Loucy (cell line): ENCODE results near the gene GCNT2.
"Not testable (repeated sequence)": the region's sequence is repeated elsewhere in the genome, so short reads cannot be mapped to it uniquely, and the experiment has no call there.

Source experiments
- H2AFZ ChIP-seq: fragments of 200-600 bp; sonication (generic); 2 replicates; pipeline ENCODE4 v1.6.0; 2016; ENCODE audit warnings: antibody characterized with exemption, mild to moderate bottlenecking, low read length, moderate library complexity
- H3F3A ChIP-seq: fragments of 200-600 bp; 2 replicates; pipeline ENCODE4 v1.6.0; 2016; ENCODE audit warnings: antibody characterized with exemption, low read depth, mild to moderate bottlenecking
- H3K27me3 ChIP-seq: fragments of 200-600 bp; sonication (generic); 2 replicates; pipeline ENCODE4 v1.6.1; 2014; ENCODE audit warnings: low read length, mild to moderate bottlenecking; ENCODE audit not compliant: insufficient read depth, poor library complexity, severe bottlenecking
- H3K36me3 ChIP-seq: fragments of 200-600 bp; sonication (generic); 2 replicates; pipeline ENCODE4 v1.6.1; 2016; ENCODE audit warnings: low read length; ENCODE audit not compliant: insufficient read depth
- H3K4me1 ChIP-seq: fragments of 200-600 bp; sonication (generic); 2 replicates; pipeline ENCODE4 v1.5.1; 2014; ENCODE audit warnings: low read length, mild to moderate bottlenecking; ENCODE audit not compliant: insufficient read depth, poor library complexity, severe bottlenecking
- H3K4me2 ChIP-seq: fragments of 200-600 bp; sonication (generic); 2 replicates; pipeline ENCODE4 v1.6.0; 2014; ENCODE audit warnings: antibody characterized with exemption, low read length, low read depth, mild to moderate bottlenecking; ENCODE audit not compliant: poor library complexity, severe bottlenecking
- H3K4me3 ChIP-seq: fragments of 200-600 bp; sonication (generic); 2 replicates; pipeline ENCODE4 v1.5.1; 2014; ENCODE audit warnings: low read length, mild to moderate bottlenecking, mixed read lengths; ENCODE audit not compliant: poor library complexity, severe bottlenecking
- H3K79me2 ChIP-seq: fragments of 200-600 bp; sonication (generic); 2 replicates; pipeline ENCODE4 v1.6.1; 2014; ENCODE audit warnings: low read length; ENCODE audit not compliant: insufficient read depth
- H3K9ac ChIP-seq: fragments of 200-600 bp; sonication (generic); 2 replicates; pipeline ENCODE4 v1.6.0; 2014; ENCODE audit warnings: mild to moderate bottlenecking, low read depth, low read length, moderate library complexity; ENCODE audit not compliant: poor library complexity, severe bottlenecking
- H3K9me2 ChIP-seq: fragments of 200-600 bp; sonication (generic); replicated peaks from 2 replicates; pipeline ENCODE4 v1.6.1; 2016; ENCODE audit warnings: low read depth, low read length, mixed read lengths
- H3K9me3 ChIP-seq: fragments of 200-600 bp; sonication (generic); 2 replicates; pipeline ENCODE4 v1.6.1; 2014; ENCODE audit warnings: mild to moderate bottlenecking, antibody characterized with exemption, low read length, low read depth; ENCODE audit not compliant: insufficient read depth
- H4K20me1 ChIP-seq: fragments of 200-600 bp; sonication (generic); 2 replicates; pipeline ENCODE4 v1.6.0; 2014; ENCODE audit warnings: antibody characterized with exemption, low read length, mild to moderate bottlenecking; ENCODE audit not compliant: insufficient read depth, poor library complexity, severe bottlenecking
- CTCF ChIP-seq: fragments of 200-600 bp; sonication (generic); conservative IDR thresholded peaks from 2 replicates; pipeline ENCODE4 v1.5.1; 2014; ENCODE audit warnings: mild to moderate bottlenecking, antibody characterized with exemption, low read length
- EZH2phosphoT487 ChIP-seq: fragments of 200-600 bp; IDR thresholded peaks from 2 replicates; pipeline ENCODE4 v1.6.1; 2018; ENCODE audit warnings: antibody characterized with exemption, mild to moderate bottlenecking, moderate library complexity, borderline replicate concordance

Gene GCNT2

GRCh38 chr6:10487668-10488327, 33.4 kb upstream of the GCNT2 start:
- Histone ChIP-seq H3K9me3 (no peaks in the 10 kb centered on the region), H3K79me2 (no peaks in the 10 kb centered on the region), H3K36me3 (no peaks in the 10 kb centered on the region), H3K4me2 (no peak overlapping the region), H2AFZ (no peak overlapping the region), H3F3A (no peaks in the 10 kb centered on the region), H3K9ac (no peak overlapping the region), H3K27me3 (no peaks in the 10 kb centered on the region), H3K9me2 (no peaks in the 10 kb centered on the region), H3K4me1 (no peaks in the 10 kb centered on the region), H4K20me1 (no peaks in the 10 kb centered on the region), H3K4me3 (no peak overlapping the region)
- TF ChIP-seq EZH2phosphoT487 (no peak), CTCF (no peak)

GRCh38 chr6:10491463-10491862, 29.7 kb upstream of the GCNT2 start:
- no peaks in the 10 kb centered on the region for H3K9me3 ChIP-seq

GRCh38 chr6:10491905-10492304, 29.2 kb upstream of the GCNT2 start:
- not testable (repeated sequence) for H2AFZ ChIP-seq, H3K36me3 ChIP-seq, H3K4me2 ChIP-seq, H3K4me3 ChIP-seq, H3K9ac ChIP-seq, H3K27me3 ChIP-seq, H3K9me3 ChIP-seq, H3F3A ChIP-seq, H4K20me1 ChIP-seq, H3K4me1 ChIP-seq, H3K79me2 ChIP-seq, H3K9me2 ChIP-seq

More at GRCh38 chr6:10491463-10491862, 29.7 kb upstream of the GCNT2 start:
- H3K4me1 ChIP-seq: no peaks in the 10 kb centered on the region
- H2AFZ ChIP-seq: no peak overlapping the region
- TF ChIP-seq EZH2phosphoT487 (no peak), CTCF (no peak)
- H3F3A ChIP-seq: no peaks in the 10 kb centered on the region
- no peak overlapping the region for H3K4me2 ChIP-seq
- no peaks in the 10 kb centered on the region for H3K36me3 ChIP-seq
- no peaks in the 10 kb centered on the region for H3K79me2 ChIP-seq
- no peaks in the 10 kb centered on the region for H3K27me3 ChIP-seq
- H4K20me1 ChIP-seq: no peaks in the 10 kb centered on the region
- H3K9ac ChIP-seq: no peak overlapping the region
- no peaks in the 10 kb centered on the region for H3K9me2 ChIP-seq
- no peak overlapping the region for H3K4me3 ChIP-seq

GRCh38 chr6:10495029-10495428, 26.1 kb upstream of the GCNT2 start:
- H3K9ac ChIP-seq: no peak overlapping the region
- no peaks in the 10 kb centered on the region for H3K9me3 ChIP-seq
- H3F3A ChIP-seq: no peaks in the 10 kb centered on the region
- no peak overlapping the region for H2AFZ ChIP-seq
- no peaks in the 10 kb centered on the region for H4K20me1 ChIP-seq
- no peak overlapping the region for H3K4me2 ChIP-seq
- no peaks in the 10 kb centered on the region for H3K9me2 ChIP-seq
- no peak overlapping the region for H3K4me3 ChIP-seq
- H3K4me1 ChIP-seq: no peaks in the 10 kb centered on the region
- H3K79me2 ChIP-seq: no peaks in the 10 kb centered on the region
- H3K27me3 ChIP-seq: no peaks in the 10 kb centered on the region
- TF ChIP-seq EZH2phosphoT487 (no peak), CTCF (no peak)
- no peaks in the 10 kb centered on the region for H3K36me3 ChIP-seq
